Body of pancreas (tissue), 4 donors: ENCODE results near the gene RPS19BP1. TPM values are rescaled to one million over a fixed set of nuclear protein-coding genes. Genes with fewer than 3 reads are reported as not detected.
"Not testable (repeated sequence)": the region's sequence is repeated elsewhere in the genome, so short reads cannot be mapped to it uniquely, and the experiment has no call there.

Experiments used
- ATAC-seq: fragments of 150-250 bp; one replicate; pipeline ENCODE4 v1.9.1; 2016
- DNase-seq, 4 donors: peaks; one replicate each; pipeline ENCODE4 v3.0.0-alpha.2; 2019
- H3K27ac ChIP-seq, 4 donors: fragments of 200-600 bp; sonication (generic); 1 replicate in 3 of 4; 2 replicates in 1 of 4; pipeline versions ENCODE4 v1.5.1 to v1.6.1; 2016 to 2019; ENCODE audit warnings: mild to moderate bottlenecking in 1 of 4, mixed read lengths in 1 of 4, moderate library complexity in 1 of 4
- H3K27me3 ChIP-seq, 2 donors: fragments of 200-600 bp; sonication (generic); one replicate each; pipeline ENCODE4 v1.6.0; 2016; ENCODE audit warnings: mild to moderate bottlenecking in 1 of 2
- H3K36me3 ChIP-seq, 2 donors: fragments of 200-600 bp; sonication (generic); replicated peaks in 1 of 2; 2 replicates each; pipeline ENCODE4 v1.5.1; 2016; ENCODE audit warnings: low read depth in 2 of 2; ENCODE audit not compliant: insufficient read depth in 1 of 2
- H3K4me1 ChIP-seq: fragments of 200-600 bp; sonication (generic); one replicate; pipeline ENCODE4 v1.6.0; 2016
- H3K4me3 ChIP-seq, 2 donors: fragments of 200-600 bp; sonication (generic); 1 replicate in 1 of 2; 2 replicates in 1 of 2; pipeline ENCODE4 v1.5.1; 2016 to 2019
- H3K9me3 ChIP-seq, 3 donors: fragments of 200-600 bp; sonication (generic); 1 replicate in 2 of 3; 2 replicates in 1 of 3; pipeline ENCODE4 v1.5.1; 2016
- CTCF ChIP-seq, 7 experiments: fragments of 450-650 bp in 4 of 7; fragments of 200-600 bp in 3 of 7; sonication (generic) in 3 of 7; IDR thresholded peaks; one replicate each; pipeline ENCODE4 v1.5.1; 2016 to 2019; ENCODE audit warnings: antibody characterized with exemption in 7 of 7
- POLR2A ChIP-seq, 3 donors: fragments of 450-650 bp; IDR thresholded peaks; one replicate each; pipeline ENCODE4 v1.6.1; 2016; ENCODE audit warnings: antibody characterized with exemption in 3 of 3, mild to moderate bottlenecking in 2 of 3
- WGBS, 2 donors: methylation state at CpG; one replicate each; pipeline ENCODE4 v1.1.5; 2017; 5-methylcytosine and 5-hydroxymethylcytosine counted together
- intact Hi-C: fragments of 100-400 bp; cut with DNase I; formaldehyde crosslinking; loops from one replicate; pipeline ENCODE4 v1.15.1; 2023
- total RNA-seq, 2 donors: library from RNA; depleted of rRNA; stranded (reverse); fragments of >200 nt; gene quantifications; one replicate each; pipeline ENCODE4 v1.1.0, GENCODE V29; 2016

Gene RPS19BP1
- total RNA-seq, 2 donors from 2014 or later: 87.2 to 141 TPM

DNA sequence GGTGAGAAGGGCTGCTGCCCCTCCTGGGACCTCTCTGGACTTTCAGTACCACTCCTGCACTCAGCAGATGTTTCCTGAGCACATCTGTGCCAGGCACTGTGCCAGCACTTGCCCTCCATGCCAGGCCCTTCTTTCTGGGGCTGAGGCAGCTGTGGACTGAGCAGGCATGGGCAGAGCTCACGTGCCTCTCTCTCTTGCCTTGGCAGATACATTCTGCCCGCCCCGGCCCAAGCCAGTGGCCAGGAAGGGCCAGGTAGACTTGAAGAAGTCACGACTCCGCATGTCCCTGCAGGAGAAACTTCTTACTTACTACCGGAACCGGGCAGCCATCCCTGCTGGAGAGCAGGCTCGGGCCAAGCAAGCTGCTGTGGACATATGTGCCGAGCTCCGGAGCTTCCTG, 20.5 kb downstream of the RPS19BP1 start:
- Histone ChIP-seq H3K4me3 (no peak overlapping the region), H3K27ac (no peak overlapping the region), H3K36me3 (peaks cover 6 to 24% of the 10 kb centered on the region in 2 donors), H3K9me3 (no peaks in the 10 kb centered on the region), H3K27me3 (no peaks in the 10 kb centered on the region), H3K4me1 (no peaks in the 10 kb centered on the region)
- intact Hi-C loops: no loop called here
- ATAC-seq (no peak), DNase-seq (no peak)
- 86 to 100% methylated on average over 5 to 10 of the region's 10 CpGs for WGBS, 2 donors
- TF ChIP-seq CTCF (IDR thresholded peaks at IDR 0.05): no peak
- TF ChIP-seq POLR2A (IDR thresholded peaks at IDR 0.05): no peak

DNA sequence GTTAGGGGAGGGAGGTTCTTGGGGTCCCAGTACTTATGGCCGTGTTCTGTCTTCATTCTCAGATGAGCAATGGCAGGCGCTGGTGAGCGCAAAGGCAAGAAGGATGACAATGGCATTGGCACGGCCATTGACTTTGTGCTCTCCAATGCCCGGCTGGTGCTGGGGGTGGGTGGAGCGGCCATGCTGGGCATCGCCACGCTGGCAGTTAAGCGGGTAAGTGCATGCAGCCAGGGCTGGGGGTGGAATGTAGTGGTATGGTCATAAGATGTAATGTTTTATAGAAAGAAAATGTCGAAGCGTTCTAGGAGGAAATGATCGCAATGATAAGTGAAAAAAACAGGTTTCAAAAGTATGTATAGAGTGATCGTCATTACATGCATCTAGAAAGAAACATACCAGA, 21.3 kb downstream of the RPS19BP1 start:
- 90 to 94% methylated on average over 13 of the region's 13 CpGs for WGBS, 2 donors
- no peak for ATAC-seq
- intact Hi-C loops: no loop called here
- Histone ChIP-seq H3K4me3 (no peak overlapping the region), H3K36me3 (peaks cover 6 to 26% of the 10 kb centered on the region in 2 donors), H3K27me3 (no peaks in the 10 kb centered on the region), H3K27ac (no peak overlapping the region), H3K4me1 (no peaks in the 10 kb centered on the region), H3K9me3 (no peaks in the 10 kb centered on the region)
- TF ChIP-seq POLR2A (IDR thresholded peaks at IDR 0.05): no peak
- no peak for DNase-seq

- intact Hi-C loops: no loop called here
- DNase-seq (no peak), ATAC-seq (no peak)
- Histone ChIP-seq H3K9me3 (no peaks in the 10 kb centered on the region), H3K27me3 (no peaks in the 10 kb centered on the region), H3K4me3 (no peak overlapping the region), H3K4me1 (no peaks in the 10 kb centered on the region), H3K36me3 (peaks cover 6 to 26% of the 10 kb centered on the region in 2 donors), H3K27ac (no peak overlapping the region)
- 80 to 92% methylated on average over 3 to 4 of the region's 4 CpGs for WGBS, 2 donors
- TF ChIP-seq POLR2A (IDR thresholded peaks at IDR 0.05) (no peak), CTCF (IDR thresholded peaks at IDR 0.05) (no peak)
These were observed 21.9 kb downstream of the RPS19BP1 start for GRCh38 chr22:39510529-39511149.

GRCh38 chr22:39508393-39508792, 24.2 kb downstream of the RPS19BP1 start:
- TF ChIP-seq POLR2A (IDR thresholded peaks at IDR 0.05) (no peak), CTCF (IDR thresholded peaks at IDR 0.05) (no peak)
- Histone ChIP-seq H3K36me3 (peaks cover 0 to 25% of the 10 kb centered on the region in 2 donors), H3K27ac (no peak overlapping the region), H3K27me3 (no peaks in the 10 kb centered on the region), H3K9me3 (no peaks in the 10 kb centered on the region), H3K4me1 (peaks cover 9% of the 10 kb centered on the region), H3K4me3 (no peak overlapping the region)
- DNase-seq (no peak), ATAC-seq (no peak)
- 47 to 59% methylated on average over 4 of the region's 4 CpGs for WGBS, 2 donors
- intact Hi-C loops: no loop called here

- intact Hi-C loops, H3K4me3 ChIP-seq, ATAC-seq, H3K27me3 ChIP-seq, H3K9me3 ChIP-seq, H3K27ac ChIP-seq, DNase-seq: not testable (repeated sequence)
- Histone ChIP-seq H3K4me1 (peaks cover 14% of the 10 kb centered on the region), H3K36me3 (peaks cover 0 to 20% of the 10 kb centered on the region in 2 donors)
- 85 to 88% methylated on average over 10 of the region's 10 CpGs for whole genome bisulfite sequencing, 2 donors
These were observed 25.5 kb downstream of the RPS19BP1 start for GRCh38 chr22:39507021-39507420.

DNA sequence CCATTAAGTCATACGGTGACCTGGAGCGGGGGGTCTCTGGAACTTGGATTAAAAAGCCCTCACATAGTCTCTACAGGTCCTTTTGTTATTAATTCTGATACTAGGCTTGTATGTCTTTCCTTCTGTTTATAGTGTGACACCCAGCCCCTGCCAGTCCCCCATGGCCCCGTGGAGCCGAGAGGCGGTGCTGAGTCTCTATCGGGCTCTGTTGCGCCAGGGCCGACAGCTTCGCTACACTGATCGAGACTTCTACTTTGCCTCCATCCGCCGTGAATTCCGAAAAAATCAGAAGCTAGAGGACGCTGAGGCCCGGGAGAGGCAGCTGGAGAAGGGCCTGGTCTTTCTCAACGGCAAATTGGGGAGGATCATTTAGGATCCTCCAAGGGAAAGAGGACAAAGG, 28.5 kb downstream of the RPS19BP1 start:
- H3K36me3 ChIP-seq: peaks cover 0 to 13% of the 10 kb centered on the region in 2 donors
- ATAC-seq: no peak
- TF ChIP-seq CTCF (IDR thresholded peaks at IDR 0.05) (no peak), POLR2A (IDR thresholded peaks at IDR 0.05) (no peak)
- H3K9me3 ChIP-seq: no peaks in the 10 kb centered on the region
- no peaks in the 10 kb centered on the region for H3K27me3 ChIP-seq
- no peak overlapping the region for H3K27ac ChIP-seq
- DNase-seq: no peak
- 86 to 94% methylated on average over 16 of the region's 16 CpGs for whole genome bisulfite sequencing, 2 donors
- intact Hi-C loops: no loop called here
- H3K4me3 ChIP-seq: no peak overlapping the region
- H3K4me1 ChIP-seq: peaks cover 33% of the 10 kb centered on the region
